Measurements from ENCODE around the gene MAOA. TPM values are rescaled to one million over a fixed set of nuclear protein-coding genes. Genes with fewer than 3 reads are reported as not detected.

MAOA gene
- total and polyA plus RNA-seq, 2 donors (not counting 1 experiment from before 2014, with no cell fraction given), result 0.05 TPM; not detected in 1

- Histone ChIP-seq H3K9me3 (ENCODE audit: control extremely low read depth in 1 of 3, control insufficient read depth in 2 of 3, insufficient read depth in 1 of 3, low read length in 2 of 3) (no peaks in the 10 kb centered on the region), H3K9ac (ENCODE audit: low read length) (no peak overlapping the region), H3K36me3 (replicated peaks in 1 of 2; ENCODE audit: control extremely low read depth in 1 of 2, control insufficient read depth in 1 of 2, extremely low read depth in 1 of 2, insufficient read depth in 2 of 2, low read length in 1 of 2) (no peaks in the 10 kb centered on the region), H4K20me1 (ENCODE audit: control insufficient read depth, insufficient read depth, low read length, poor library complexity, severe bottlenecking) (no peaks in the 10 kb centered on the region), H2AFZ (ENCODE audit: insufficient read depth, low read depth, low read length, poor library complexity, severe bottlenecking) (no peak overlapping the region), H3K27ac (ENCODE audit: low read length in 2 of 2) (no peak overlapping the region), H3K27me3 (replicated peaks in 1 of 4; ENCODE audit: control extremely low read depth in 1 of 4, control insufficient read depth in 3 of 4, insufficient read depth in 4 of 4, low read length in 3 of 4) (peaks cover 0 to 3% (median 0%) of the 10 kb centered on the region in 4 experiments), H3K4me3 (ENCODE audit: control extremely low read depth in 1 of 5, extremely low read depth in 1 of 5, insufficient read depth in 1 of 5, low read depth in 2 of 5, low read length in 4 of 5) (no peak overlapping the region), H3K4me2 (replicated peaks; ENCODE audit: low read depth, low read length, poor library complexity, severe bottlenecking) (no peak overlapping the region), H3K79me2 (ENCODE audit: control insufficient read depth, insufficient read depth, low read length) (no peaks in the 10 kb centered on the region), H3K4me1 (ENCODE audit: control insufficient read depth in 2 of 2, insufficient read depth in 2 of 2, low read length in 2 of 2) (peaks cover 0 to 3% of the 10 kb centered on the region in 2 donors)
- intact Hi-C loops (cut with micrococcal nuclease), result no loop called here
- no peak for DNase-seq
- ChIA-PET CTCF (interaction anchor here (1.1 to 2.3 kb wide), 2 partner anchors 1955 to 1972 kb away, joined by 4 to 11 read pairs; no protein-coding TSS in a partner anchor), POLR2A (no interaction called here)
- WGBS (ENCODE audit: insufficient coverage), result 93% methylated on average over 2 of the region's 3 CpGs
- peaks cover 3% of the 10 kb centered on the region for H3K27me3 Mint-ChIP-seq
- no peaks in the 10 kb centered on the region for H3K9me3 Mint-ChIP-seq (ENCODE audit: insufficient read depth)
- TF ChIP-seq EZH2 (IDR thresholded peaks at IDR 0.05; ENCODE audit: borderline replicate concordance, insufficient read depth, low read depth, low read length, poor library complexity, severe bottlenecking), result no peak
- TF ChIP-seq, protein P1, sequence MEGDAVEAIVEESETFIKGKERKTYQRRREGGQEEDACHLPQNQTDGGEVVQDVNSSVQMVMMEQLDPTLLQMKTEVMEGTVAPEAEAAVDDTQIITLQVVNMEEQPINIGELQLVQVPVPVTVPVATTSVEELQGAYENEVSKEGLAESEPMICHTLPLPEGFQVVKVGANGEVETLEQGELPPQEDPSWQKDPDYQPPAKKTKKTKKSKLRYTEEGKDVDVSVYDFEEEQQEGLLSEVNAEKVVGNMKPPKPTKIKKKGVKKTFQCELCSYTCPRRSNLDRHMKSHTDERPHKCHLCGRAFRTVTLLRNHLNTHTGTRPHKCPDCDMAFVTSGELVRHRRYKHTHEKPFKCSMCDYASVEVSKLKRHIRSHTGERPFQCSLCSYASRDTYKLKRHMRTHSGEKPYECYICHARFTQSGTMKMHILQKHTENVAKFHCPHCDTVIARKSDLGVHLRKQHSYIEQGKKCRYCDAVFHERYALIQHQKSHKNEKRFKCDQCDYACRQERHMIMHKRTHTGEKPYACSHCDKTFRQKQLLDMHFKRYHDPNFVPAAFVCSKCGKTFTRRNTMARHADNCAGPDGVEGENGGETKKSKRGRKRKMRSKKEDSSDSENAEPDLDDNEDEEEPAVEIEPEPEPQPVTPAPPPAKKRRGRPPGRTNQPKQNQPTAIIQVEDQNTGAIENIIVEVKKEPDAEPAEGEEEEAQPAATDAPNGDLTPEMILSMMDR (IDR thresholded peaks at IDR 0.05), result no peak
- H3K4me1 Mint-ChIP-seq, result no peaks in the 10 kb centered on the region
- H3K27ac Mint-ChIP-seq, result no peak overlapping the region
- H3K4me3 Mint-ChIP-seq, result no peak overlapping the region
- ATAC-seq (ENCODE audit: low read depth), result no peak
Observed at GRCh38 chrX:43753637-43754036, 97.5 kb downstream of the MAOA start.

GRCh38 chrX:43756076-43756475 is 100.0 kb downstream of the MAOA start:
- H3K36me3 ChIP-seq (replicated peaks in 1 of 2; ENCODE audit: control extremely low read depth in 1 of 2, control insufficient read depth in 1 of 2, extremely low read depth in 1 of 2, insufficient read depth in 2 of 2, low read length in 1 of 2), result no peaks in the 10 kb centered on the region
- intact Hi-C loops (cut with micrococcal nuclease), result no loop called here
- 94% methylated on average over 1 of the region's 5 CpGs for WGBS (ENCODE audit: insufficient coverage)

More at GRCh38 chrX:43756076-43756475, 100.0 kb downstream of the MAOA start:
- H3K27ac ChIP-seq (ENCODE audit: low read length in 2 of 2), result no peak overlapping the region
- H3K27ac Mint-ChIP-seq, result no peak overlapping the region
- DNase-seq (no peak), ATAC-seq (ENCODE audit: low read depth) (no peak)
- H3K4me3 Mint-ChIP-seq, result no peak overlapping the region
- peaks cover 3% of the 10 kb centered on the region for H3K27me3 Mint-ChIP-seq
- no peak overlapping the region for H2AFZ ChIP-seq (ENCODE audit: insufficient read depth, low read depth, low read length, poor library complexity, severe bottlenecking)
- H3K4me2 ChIP-seq (replicated peaks; ENCODE audit: low read depth, low read length, poor library complexity, severe bottlenecking), result no peak overlapping the region
- ChIA-PET CTCF (no interaction called here), POLR2A (no interaction called here)
- H3K4me1 Mint-ChIP-seq, result no peaks in the 10 kb centered on the region
- no peak overlapping the region for H3K9ac ChIP-seq (ENCODE audit: low read length)
- peaks cover 0 to 3% (median 0%) of the 10 kb centered on the region in 4 experiments for H3K27me3 ChIP-seq (replicated peaks in 1 of 4; ENCODE audit: control extremely low read depth in 1 of 4, control insufficient read depth in 3 of 4, insufficient read depth in 4 of 4, low read length in 3 of 4)
- no peak overlapping the region for H3K4me3 ChIP-seq (ENCODE audit: control extremely low read depth in 1 of 5, extremely low read depth in 1 of 5, insufficient read depth in 1 of 5, low read depth in 2 of 5, low read length in 4 of 5)
- H4K20me1 ChIP-seq (ENCODE audit: control insufficient read depth, insufficient read depth, low read length, poor library complexity, severe bottlenecking), result no peaks in the 10 kb centered on the region
- H3K79me2 ChIP-seq (ENCODE audit: control insufficient read depth, insufficient read depth, low read length), result no peaks in the 10 kb centered on the region
- H3K9me3 ChIP-seq (ENCODE audit: control extremely low read depth in 1 of 3, control insufficient read depth in 2 of 3, insufficient read depth in 1 of 3, low read length in 2 of 3), result no peaks in the 10 kb centered on the region
- TF ChIP-seq, protein P1 (IDR thresholded peaks at IDR 0.05), result no peak
- no peak for TF ChIP-seq EZH2 (IDR thresholded peaks at IDR 0.05; ENCODE audit: borderline replicate concordance, insufficient read depth, low read depth, low read length, poor library complexity, severe bottlenecking)
- no peaks in the 10 kb centered on the region for H3K4me1 ChIP-seq (ENCODE audit: control insufficient read depth in 2 of 2, insufficient read depth in 2 of 2, low read length in 2 of 2)
- H3K9me3 Mint-ChIP-seq (ENCODE audit: insufficient read depth), result no peaks in the 10 kb centered on the region
